WTC11 (cell line): ENCODE data around the gene SEMA3C.

Experiments
- E2F5 ChIP-seq: sonication (generic); formaldehyde crosslinking; IDR thresholded peaks from 2 replicates; pipeline ENCODE4 v1.8.1; 2022; ENCODE audit warnings: mild to moderate bottlenecking, moderate library complexity, missing genetic modification reagents
- IRF2 ChIP-seq: sonication (generic); formaldehyde crosslinking; IDR thresholded peaks from 2 replicates; pipeline ENCODE4 v1.8.0; 2022; ENCODE audit warnings: low read depth, missing genetic modification reagents, borderline replicate concordance
- STAT6 ChIP-seq: sonication (generic); formaldehyde crosslinking; conservative IDR thresholded peaks from 2 replicates; pipeline ENCODE4 v1.8.1; 2023; ENCODE audit warnings: mild to moderate bottlenecking, low read depth, missing genetic modification reagents, moderate library complexity
- USF2 ChIP-seq: sonication (generic); formaldehyde crosslinking; IDR thresholded peaks from 2 replicates; pipeline ENCODE4 v1.8.1; 2023; ENCODE audit warnings: mild to moderate bottlenecking, missing genetic modification reagents, moderate library complexity
- TF ChIP-seq, protein P1 (sequence below): fragments of 200-600 bp; IDR thresholded peaks from 2 replicates; pipeline ENCODE4 v1.8.0; 2022; ENCODE audit warnings: antibody characterized with exemption
- TF ChIP-seq, protein P2 (sequence below): sonication (generic); formaldehyde crosslinking; IDR thresholded peaks from 2 replicates; pipeline ENCODE4 v1.8.0; 2023; ENCODE audit warnings: missing genetic modification reagents
- TF ChIP-seq, protein P3 (sequence below): sonication (generic); formaldehyde crosslinking; IDR thresholded peaks from 2 replicates; pipeline ENCODE4 v1.8.0; 2023; ENCODE audit warnings: mild to moderate bottlenecking, missing genetic modification reagents

GRCh38 chr7:80869821-80870751 is 48.8 kb downstream of the SEMA3C start:
- TF ChIP-seq, protein P1, sequence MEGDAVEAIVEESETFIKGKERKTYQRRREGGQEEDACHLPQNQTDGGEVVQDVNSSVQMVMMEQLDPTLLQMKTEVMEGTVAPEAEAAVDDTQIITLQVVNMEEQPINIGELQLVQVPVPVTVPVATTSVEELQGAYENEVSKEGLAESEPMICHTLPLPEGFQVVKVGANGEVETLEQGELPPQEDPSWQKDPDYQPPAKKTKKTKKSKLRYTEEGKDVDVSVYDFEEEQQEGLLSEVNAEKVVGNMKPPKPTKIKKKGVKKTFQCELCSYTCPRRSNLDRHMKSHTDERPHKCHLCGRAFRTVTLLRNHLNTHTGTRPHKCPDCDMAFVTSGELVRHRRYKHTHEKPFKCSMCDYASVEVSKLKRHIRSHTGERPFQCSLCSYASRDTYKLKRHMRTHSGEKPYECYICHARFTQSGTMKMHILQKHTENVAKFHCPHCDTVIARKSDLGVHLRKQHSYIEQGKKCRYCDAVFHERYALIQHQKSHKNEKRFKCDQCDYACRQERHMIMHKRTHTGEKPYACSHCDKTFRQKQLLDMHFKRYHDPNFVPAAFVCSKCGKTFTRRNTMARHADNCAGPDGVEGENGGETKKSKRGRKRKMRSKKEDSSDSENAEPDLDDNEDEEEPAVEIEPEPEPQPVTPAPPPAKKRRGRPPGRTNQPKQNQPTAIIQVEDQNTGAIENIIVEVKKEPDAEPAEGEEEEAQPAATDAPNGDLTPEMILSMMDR: no peak
- no peak for TF ChIP-seq IRF2 (CRISPR knock-in tag)
- TF ChIP-seq, protein P2, sequence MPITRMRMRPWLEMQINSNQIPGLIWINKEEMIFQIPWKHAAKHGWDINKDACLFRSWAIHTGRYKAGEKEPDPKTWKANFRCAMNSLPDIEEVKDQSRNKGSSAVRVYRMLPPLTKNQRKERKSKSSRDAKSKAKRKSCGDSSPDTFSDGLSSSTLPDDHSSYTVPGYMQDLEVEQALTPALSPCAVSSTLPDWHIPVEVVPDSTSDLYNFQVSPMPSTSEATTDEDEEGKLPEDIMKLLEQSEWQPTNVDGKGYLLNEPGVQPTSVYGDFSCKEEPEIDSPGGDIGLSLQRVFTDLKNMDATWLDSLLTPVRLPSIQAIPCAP (CRISPR knock-in tag): no peak
- TF ChIP-seq USF2 (CRISPR knock-in tag): no peak
- TF ChIP-seq, protein P3, sequence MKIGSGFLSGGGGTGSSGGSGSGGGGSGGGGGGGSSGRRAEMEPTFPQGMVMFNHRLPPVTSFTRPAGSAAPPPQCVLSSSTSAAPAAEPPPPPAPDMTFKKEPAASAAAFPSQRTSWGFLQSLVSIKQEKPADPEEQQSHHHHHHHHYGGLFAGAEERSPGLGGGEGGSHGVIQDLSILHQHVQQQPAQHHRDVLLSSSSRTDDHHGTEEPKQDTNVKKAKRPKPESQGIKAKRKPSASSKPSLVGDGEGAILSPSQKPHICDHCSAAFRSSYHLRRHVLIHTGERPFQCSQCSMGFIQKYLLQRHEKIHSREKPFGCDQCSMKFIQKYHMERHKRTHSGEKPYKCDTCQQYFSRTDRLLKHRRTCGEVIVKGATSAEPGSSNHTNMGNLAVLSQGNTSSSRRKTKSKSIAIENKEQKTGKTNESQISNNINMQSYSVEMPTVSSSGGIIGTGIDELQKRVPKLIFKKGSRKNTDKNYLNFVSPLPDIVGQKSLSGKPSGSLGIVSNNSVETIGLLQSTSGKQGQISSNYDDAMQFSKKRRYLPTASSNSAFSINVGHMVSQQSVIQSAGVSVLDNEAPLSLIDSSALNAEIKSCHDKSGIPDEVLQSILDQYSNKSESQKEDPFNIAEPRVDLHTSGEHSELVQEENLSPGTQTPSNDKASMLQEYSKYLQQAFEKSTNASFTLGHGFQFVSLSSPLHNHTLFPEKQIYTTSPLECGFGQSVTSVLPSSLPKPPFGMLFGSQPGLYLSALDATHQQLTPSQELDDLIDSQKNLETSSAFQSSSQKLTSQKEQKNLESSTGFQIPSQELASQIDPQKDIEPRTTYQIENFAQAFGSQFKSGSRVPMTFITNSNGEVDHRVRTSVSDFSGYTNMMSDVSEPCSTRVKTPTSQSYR: no peak
- no peak for TF ChIP-seq STAT6 (CRISPR knock-in tag)
- TF ChIP-seq E2F5: no peak
